SH-SY5Y (cell line): ENCODE results near the gene DUSP28.

Experiments used
- GATA2 ChIP-seq: IDR thresholded peaks from 2 replicates; pipeline ENCODE4 v1.6.1; 2011; ENCODE audit warnings: mild to moderate bottlenecking, low read depth, low read length
- GATA3 ChIP-seq: IDR thresholded peaks from 2 replicates; pipeline ENCODE4 v1.6.1; 2011; ENCODE audit warnings: low read depth, mild to moderate bottlenecking, low read length, moderate library complexity

- TF ChIP-seq GATA2 (no peak), GATA3 (no peak)
Observed at GRCh38 chr2:240570531-240571313, 10.6 kb downstream of the DUSP28 start.
